ENCODE data around the gene WDR59.
"Not testable (repeated sequence)": the region's sequence is repeated elsewhere in the genome, so short reads cannot be mapped to it uniquely, and the experiment has no call there.

The WDR59 gene

DNA sequence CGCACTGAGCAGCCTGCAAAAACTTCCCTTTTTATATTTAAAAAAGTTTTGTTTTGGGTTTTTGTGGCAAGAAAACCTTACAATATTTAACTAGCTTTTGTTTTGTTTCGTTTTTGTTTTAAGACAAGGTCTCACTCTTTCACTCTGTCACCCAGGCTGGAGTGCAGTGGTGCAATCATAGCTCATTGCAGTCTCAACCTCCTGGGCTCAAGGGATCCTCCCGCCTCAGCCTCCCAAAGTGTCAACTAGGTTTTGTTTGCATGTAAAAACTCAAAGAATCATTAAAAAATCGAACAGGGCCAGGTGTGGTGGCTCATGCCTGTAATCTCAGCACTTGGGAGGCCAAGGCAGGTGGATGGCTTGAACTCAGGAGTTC lies 132.4 kb downstream of the WDR59 start:
- DNase-seq (ENCODE audit: low read depth in 3 of 3): no peak

- no peak for DNase-seq (ENCODE audit: low read depth in 3 of 3)
Observed at GRCh38 chr16:74850027-74850426, 134.9 kb downstream of the WDR59 start.

- DNase-seq (ENCODE audit: low read depth in 3 of 3): no peak
Observed at GRCh38 chr16:74847202-74847601, 137.7 kb downstream of the WDR59 start.

- no peak for DNase-seq (ENCODE audit: low read depth in 3 of 3)
Observed at GRCh38 chr16:74846714-74847113, 138.2 kb downstream of the WDR59 start.

DNA sequence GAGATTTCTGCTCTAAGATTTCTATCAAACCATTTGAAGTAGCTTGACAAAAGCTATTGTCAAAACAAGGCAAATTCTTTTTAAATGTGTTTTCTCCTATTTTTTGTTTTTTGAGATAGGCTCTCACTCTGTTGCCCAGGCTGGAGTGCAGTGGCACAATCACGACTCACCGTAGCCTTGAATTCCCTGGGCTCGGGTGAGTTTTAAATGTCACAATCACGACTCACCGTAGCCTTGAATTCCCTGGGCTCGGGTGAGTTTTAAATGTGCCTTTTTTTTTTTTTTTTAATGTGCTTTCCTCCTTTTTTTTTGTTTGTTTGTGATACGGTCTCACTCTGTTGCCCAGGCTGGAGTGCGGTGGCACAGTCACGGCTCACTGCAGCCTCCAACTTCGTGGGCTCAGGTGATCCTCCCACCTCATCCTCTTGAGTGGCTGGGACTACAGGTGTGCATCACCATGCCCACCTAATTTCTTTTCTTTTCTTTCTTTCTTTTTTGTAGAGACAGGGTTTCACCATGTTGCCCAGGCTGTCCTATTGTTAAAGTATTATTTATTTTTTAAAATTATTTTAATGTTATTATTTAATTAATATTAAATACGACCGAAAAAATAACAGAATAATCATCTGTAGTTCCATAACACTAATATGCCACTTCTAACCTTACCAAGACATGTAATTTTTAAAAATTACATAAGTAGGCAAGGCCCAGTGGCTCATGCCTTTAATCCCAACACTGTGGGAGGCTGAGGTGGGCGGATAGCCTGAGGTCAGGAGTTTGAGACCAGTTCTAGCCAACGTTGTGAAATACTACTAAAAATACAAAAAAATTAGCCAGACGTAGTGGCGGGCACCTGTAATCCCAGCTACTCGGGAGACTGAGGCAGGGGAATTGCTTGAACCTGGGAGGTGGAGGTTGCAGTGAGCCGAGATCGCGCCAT lies 140.6 kb downstream of the WDR59 start:
- DNase-seq (ENCODE audit: low read depth in 3 of 3): no peak

DNA sequence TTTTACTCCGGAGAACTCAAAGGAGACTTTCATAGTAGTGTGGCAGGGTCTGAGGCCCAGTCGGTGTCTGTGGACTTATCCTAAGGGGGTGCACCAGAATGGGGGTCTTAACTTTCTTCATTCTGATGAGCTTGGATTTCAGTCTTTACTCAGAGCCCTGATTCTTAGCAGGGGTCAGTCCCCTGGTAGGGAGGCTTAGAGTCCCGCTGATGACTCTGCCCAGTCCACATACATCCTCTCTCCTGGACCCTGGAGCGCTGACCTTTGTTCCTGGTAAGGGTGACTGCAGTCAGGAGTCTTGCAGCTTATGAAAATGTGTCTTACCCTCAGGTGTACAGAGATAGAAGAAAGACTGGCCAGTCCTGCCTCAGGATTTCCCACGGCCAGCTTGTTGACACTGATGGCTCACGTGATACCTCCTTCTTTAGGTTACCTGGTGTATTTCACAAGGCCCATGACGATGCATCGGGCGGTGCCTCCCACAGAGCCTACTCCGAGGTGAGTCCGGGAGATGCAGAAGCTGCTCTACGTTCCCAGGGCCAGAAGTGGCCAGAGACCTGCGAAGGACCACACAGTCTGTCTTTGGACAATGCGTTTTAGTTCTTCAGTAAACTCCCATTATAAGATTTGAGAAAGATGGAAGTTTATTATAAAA lies 141.4 kb downstream of the WDR59 start:
- DNase-seq (ENCODE audit: low read depth in 3 of 3): not testable (repeated sequence)

DNA sequence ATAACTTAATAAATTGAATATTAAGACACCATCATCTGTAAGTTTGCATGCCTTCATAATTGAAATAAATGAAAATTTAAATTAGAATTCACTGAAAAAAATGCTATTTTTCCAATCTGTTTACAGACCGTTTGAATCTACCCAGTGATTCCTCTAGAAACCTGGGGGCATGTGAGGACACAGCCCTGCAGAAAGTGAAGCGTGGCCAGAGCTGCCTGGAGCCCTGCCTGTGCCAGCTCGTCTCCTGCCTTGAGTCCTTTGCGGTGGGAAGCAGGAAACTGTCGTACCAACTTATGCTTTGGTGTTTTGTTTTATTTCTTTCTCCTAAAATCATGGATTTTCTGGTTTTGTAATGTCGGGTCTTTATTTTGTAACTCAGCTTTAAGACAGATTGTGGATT lies 142.5 kb downstream of the WDR59 start:
- DNase-seq (ENCODE audit: low read depth in 3 of 3): no peak

DNA sequence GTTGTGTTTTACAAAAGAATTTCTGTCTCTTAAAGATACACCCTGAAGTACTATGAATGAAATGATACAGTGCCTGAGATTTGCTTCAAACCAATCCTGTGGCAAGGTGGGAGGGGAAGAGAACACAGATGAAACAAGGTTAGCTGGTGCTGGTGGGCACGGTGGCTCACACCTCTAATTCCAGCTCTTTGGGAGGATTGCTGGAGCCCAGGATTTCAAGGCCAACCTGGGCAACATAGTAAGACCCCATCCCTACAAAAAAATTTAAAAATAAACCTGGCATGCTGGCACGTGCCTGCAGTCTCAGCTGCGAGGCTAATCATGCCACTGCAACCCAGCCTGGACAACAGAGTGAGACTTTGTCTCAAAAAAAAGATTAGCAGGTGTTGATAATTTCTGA lies 143.0 kb downstream of the WDR59 start:
- DNase-seq (ENCODE audit: low read depth in 3 of 3): no peak

DNA sequence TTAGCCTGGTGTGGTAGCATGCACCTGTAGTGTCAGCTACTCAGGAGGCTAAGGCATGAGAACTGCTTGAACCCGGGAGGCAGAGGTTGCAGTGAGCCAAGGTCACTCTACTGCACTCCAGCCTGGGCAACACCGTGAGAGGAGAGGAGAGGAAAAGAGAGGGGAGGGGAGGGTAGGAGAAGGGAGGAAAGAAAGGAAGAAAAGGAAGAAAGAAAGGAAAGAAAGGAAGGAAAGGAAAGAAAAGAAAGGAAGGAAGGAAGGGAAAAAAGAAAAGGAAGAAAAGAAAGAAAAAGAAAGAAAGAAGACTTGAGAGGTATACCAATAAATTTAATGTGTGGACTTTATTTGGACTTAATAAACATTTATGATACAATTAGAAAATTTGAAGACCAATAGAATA lies 143.5 kb downstream of the WDR59 start:
- DNase-seq (ENCODE audit: low read depth in 3 of 3): no peak

GRCh38 chr16:74837056-74837455 lies 147.9 kb downstream of the WDR59 start:
- no peak for DNase-seq (ENCODE audit: low read depth in 3 of 3)

DNA sequence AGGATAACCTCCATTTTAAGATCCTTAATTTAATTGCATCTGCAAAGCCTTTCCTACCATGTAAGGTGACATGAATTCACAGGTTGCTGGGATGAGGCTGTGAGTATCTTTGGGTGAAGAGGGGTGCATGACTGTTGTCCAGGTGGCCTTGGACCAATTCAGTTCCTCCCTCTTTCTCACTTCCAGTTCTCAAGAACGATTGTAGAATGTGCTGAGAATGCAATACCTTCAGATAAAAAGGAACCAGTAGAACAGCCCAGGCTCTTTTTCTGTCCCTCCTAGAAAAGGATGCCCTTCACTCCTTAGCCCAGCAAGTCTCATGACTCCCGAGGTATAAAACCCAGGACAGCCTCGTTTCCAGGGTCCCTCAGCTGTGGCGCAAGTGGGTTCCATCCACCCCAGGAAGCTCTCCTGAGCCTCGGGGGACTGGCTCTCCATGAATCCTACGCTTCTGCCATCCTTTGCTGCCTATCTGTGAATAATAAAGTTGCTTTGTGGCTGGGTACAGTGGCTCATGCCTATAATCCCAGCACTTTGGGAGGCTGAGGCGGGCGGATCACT lies 148.7 kb downstream of the WDR59 start:
- no peak for DNase-seq (ENCODE audit: low read depth in 3 of 3)

DNA sequence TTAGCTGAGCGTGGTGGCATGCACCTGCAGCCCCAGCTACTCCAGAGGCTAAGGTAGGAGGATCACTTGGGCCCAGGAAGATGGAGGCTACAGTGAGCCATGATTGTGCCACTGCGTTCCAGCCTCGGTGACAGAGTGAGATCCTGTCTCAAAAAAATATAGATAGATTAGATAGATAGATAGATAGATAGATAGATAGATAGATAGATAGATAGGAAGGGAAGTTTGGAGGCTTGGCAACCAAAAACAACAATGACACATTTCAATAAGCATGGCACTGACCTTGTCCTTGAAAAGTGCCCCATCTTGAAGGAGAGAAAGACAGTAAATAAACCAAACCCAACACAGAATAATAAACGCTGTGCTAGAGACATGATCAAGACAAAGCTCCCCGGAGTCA lies 152.7 kb downstream of the WDR59 start:
- no peak for DNase-seq (ENCODE audit: low read depth in 3 of 3)

GRCh38 chr16:74831467-74831866 lies 153.5 kb downstream of the WDR59 start:
- no peak for DNase-seq (ENCODE audit: low read depth in 3 of 3)

DNA sequence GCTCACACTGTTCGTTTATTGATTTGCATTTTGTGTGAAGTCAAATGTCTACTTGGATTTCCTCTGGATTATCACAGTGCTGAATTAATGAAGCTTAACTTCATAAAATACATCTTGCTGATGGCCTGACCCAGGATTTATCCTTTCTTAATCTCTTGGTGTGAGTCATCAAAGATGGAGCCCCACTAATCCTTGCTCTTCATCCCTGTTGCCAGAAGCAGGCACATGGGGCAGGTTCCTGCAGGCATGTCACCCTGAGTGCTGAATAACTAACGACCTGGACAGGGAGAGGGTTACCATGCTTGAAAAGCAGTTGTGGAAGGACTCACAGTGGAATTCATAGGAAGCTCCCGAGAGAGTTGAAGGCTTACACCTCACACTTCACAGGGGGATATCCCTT lies 154.3 kb downstream of the WDR59 start:
- DNase-seq (ENCODE audit: low read depth in 3 of 3): no peak

- DNase-seq (ENCODE audit: low read depth in 3 of 3): no peak
Observed at GRCh38 chr16:74829637-74830036, 155.3 kb downstream of the WDR59 start.

GRCh38 chr16:74825941-74826340 lies 159.0 kb downstream of the WDR59 start:
- DNase-seq (ENCODE audit: low read depth in 3 of 3): no peak

GRCh38 chr16:74825016-74825415 lies 159.9 kb downstream of the WDR59 start:
- DNase-seq (ENCODE audit: low read depth in 3 of 3): no peak
